GM23338 (cell line): ENCODE data around the gene YLPM1. TPM values are rescaled to one million over a fixed set of nuclear protein-coding genes. Genes with fewer than 3 reads are reported as not detected.

Experiments
- ATAC-seq: fragments of 200-7000 bp; cut with Tn5 transposase; 3 replicates; pipeline ENCODE4 v1.9.1; 2020
- DNase-seq: peaks from one replicate; pipeline ENCODE4 v3.0.0-alpha.2; 2015; ENCODE audit warnings: low spot score
- H2AFZ ChIP-seq: fragments of 200-600 bp; sonication (generic); 2 replicates; pipeline ENCODE4 v1.8.0; 2016; ENCODE audit warnings: antibody characterized with exemption, mild to moderate bottlenecking, moderate library complexity
- H3F3A ChIP-seq: fragments of 200-600 bp; sonication (generic); replicated peaks from 2 replicates; pipeline ENCODE4 v1.8.0; 2017; ENCODE audit warnings: antibody characterized with exemption, mixed run types, low read depth
- H3K27ac ChIP-seq: fragments of 200-600 bp; sonication (generic); 2 replicates; pipeline ENCODE4 v1.6.1; 2016; ENCODE audit warnings: low read depth
- H3K27me3 ChIP-seq: fragments of 200-600 bp; sonication (generic); 2 replicates; pipeline ENCODE4 v1.8.0; 2016; ENCODE audit warnings: mild to moderate bottlenecking, mixed run types, moderate library complexity; ENCODE audit not compliant: insufficient read depth
- H3K36me3 ChIP-seq: fragments of 200-600 bp; sonication (generic); 2 replicates; pipeline ENCODE4 v1.8.0; 2016; ENCODE audit warnings: mild to moderate bottlenecking; ENCODE audit not compliant: insufficient read depth
- H3K4me1 ChIP-seq: fragments of 200-600 bp; sonication (generic); 2 replicates; pipeline ENCODE4 v1.8.0; 2016; ENCODE audit warnings: mild to moderate bottlenecking, moderate library complexity; ENCODE audit not compliant: insufficient read depth
- H3K4me2 ChIP-seq: fragments of 200-600 bp; sonication (generic); 2 replicates; pipeline ENCODE4 v1.7.1; 2017; ENCODE audit warnings: mixed run types
- H3K4me3 ChIP-seq: fragments of 200-600 bp; sonication (generic); 2 replicates; pipeline ENCODE4 v1.6.1; 2016; ENCODE audit warnings: mixed run types
- H3K79me2 ChIP-seq: fragments of 200-600 bp; sonication (generic); replicated peaks from 2 replicates; pipeline ENCODE4 v1.8.0; 2017; ENCODE audit warnings: mild to moderate bottlenecking; ENCODE audit not compliant: insufficient read depth
- H3K9me2 ChIP-seq: fragments of 200-600 bp; sonication (generic); 2 replicates; pipeline ENCODE4 v1.8.0; 2017; ENCODE audit not compliant: insufficient read depth
- H4K20me1 ChIP-seq: fragments of 200-600 bp; sonication (generic); replicated peaks from 2 replicates; pipeline ENCODE4 v1.8.0; 2017; ENCODE audit warnings: mild to moderate bottlenecking; ENCODE audit not compliant: insufficient read depth
- H3K27ac Mint-ChIP-seq: 2 replicates; pipeline ENCODE4 v1.8.0; 2020; ENCODE audit warnings: inconsistent platforms, mild to moderate bottlenecking, moderate library complexity, mixed read lengths
- H3K27me3 Mint-ChIP-seq: 3 replicates; pipeline ENCODE4 v1.8.0; 2022; ENCODE audit warnings: low read depth, mild to moderate bottlenecking, moderate library complexity, mixed read lengths, inconsistent platforms; ENCODE audit not compliant: insufficient read depth, poor library complexity
- H3K36me3 Mint-ChIP-seq: 3 replicates; pipeline ENCODE4 v1.8.0; 2021; ENCODE audit warnings: low read depth, mild to moderate bottlenecking, inconsistent platforms, moderate library complexity, mixed read lengths
- H3K4me1 Mint-ChIP-seq: 3 replicates; pipeline ENCODE4 v1.8.0; 2020; ENCODE audit warnings: mild to moderate bottlenecking, inconsistent platforms, mixed read lengths
- H3K4me3 Mint-ChIP-seq: 3 replicates; pipeline ENCODE4 v1.8.0; 2021; ENCODE audit warnings: moderate library complexity, mild to moderate bottlenecking, inconsistent platforms, mixed read lengths
- H3K9me3 Mint-ChIP-seq: 3 replicates; pipeline ENCODE4 v1.8.0; 2020; ENCODE audit warnings: moderate library complexity, mild to moderate bottlenecking, inconsistent platforms, mixed read lengths
- CREB1 ChIP-seq: fragments of 250-450 bp; sonication (Bioruptor Pico); IDR thresholded peaks from 2 replicates; pipeline ENCODE4 v1.5.0; 2020; ENCODE audit warnings: low read depth, mild to moderate bottlenecking, moderate library complexity
- CTCF ChIP-seq, 2 experiments: fragments of 200-600 bp in 1 of 2; sonication (generic) in 1 of 2; conservative IDR thresholded peaks; 2 replicates each; pipeline versions ENCODE4 v1.5.1 to v1.6.1; 2016 to 2017; ENCODE audit warnings: antibody characterized with exemption in 2 of 2, low read depth in 2 of 2, mild to moderate bottlenecking in 2 of 2, moderate library complexity in 1 of 2
- ETS1 ChIP-seq: IDR thresholded peaks from 2 replicates; pipeline ENCODE4 v1.6.1; 2016; ENCODE audit warnings: antibody characterized with exemption
- EZH2 ChIP-seq: fragments of 200-600 bp; sonication (generic); IDR thresholded peaks from one replicate; pipeline ENCODE4 v1.8.0; 2017; ENCODE audit warnings: antibody characterized with exemption, mild to moderate bottlenecking, low read depth; ENCODE audit not compliant: unreplicated experiment
- EZH2phosphoT487 ChIP-seq: fragments of 200-600 bp; sonication (generic); IDR thresholded peaks from one replicate; pipeline ENCODE4 v1.8.1; 2018; ENCODE audit warnings: antibody characterized with exemption; ENCODE audit not compliant: unreplicated experiment
- JUNB ChIP-seq: IDR thresholded peaks from one replicate; pipeline ENCODE4 v1.6.1; 2016; ENCODE audit warnings: antibody characterized with exemption; ENCODE audit not compliant: unreplicated experiment
- NANOG ChIP-seq: IDR thresholded peaks from 2 replicates; pipeline ENCODE4 v1.6.1; 2016; ENCODE audit warnings: antibody characterized with exemption, borderline replicate concordance
- POLR2AphosphoS5 ChIP-seq: IDR thresholded peaks from 2 replicates; pipeline ENCODE4 v1.6.1; 2016; ENCODE audit warnings: antibody characterized with exemption, low read depth
- REST ChIP-seq: IDR thresholded peaks from one replicate; pipeline ENCODE4 v1.6.1; 2018; ENCODE audit warnings: antibody characterized with exemption; ENCODE audit not compliant: unreplicated experiment
- STAT1 ChIP-seq: IDR thresholded peaks from one replicate; pipeline ENCODE4 v1.6.1; 2016; ENCODE audit warnings: antibody characterized with exemption; ENCODE audit not compliant: unreplicated experiment
- ZNF114 ChIP-seq: fragments of 250-450 bp; sonication (Bioruptor Pico); IDR thresholded peaks from 2 replicates; pipeline ENCODE4 v1.5.0; 2020; ENCODE audit warnings: mild to moderate bottlenecking, moderate library complexity
- ZNF331 ChIP-seq: fragments of 250-450 bp; sonication (Bioruptor Pico); IDR thresholded peaks from 2 replicates; pipeline ENCODE4 v1.5.0; 2020; ENCODE audit warnings: low read depth, mild to moderate bottlenecking, moderate library complexity
- ZNF462 ChIP-seq: fragments of 250-450 bp; sonication (Bioruptor Pico); IDR thresholded peaks from 2 replicates; pipeline ENCODE4 v1.5.0; 2020; ENCODE audit warnings: mild to moderate bottlenecking, moderate library complexity
- polyA plus RNA-seq: library from polyadenylated mRNA; unstranded; fragments of >200 nt; fragmentation: Nextera tagmentation; extraction: Ambion mirVana; gene quantifications from 2 replicates; pipeline ENCODE4 v1.2.1, GENCODE V29; 2016
- total RNA-seq: library from RNA; depleted of rRNA; stranded (reverse); fragments of >200 nt; shearing (Covaris generic); gene quantifications from 2 replicates; pipeline ENCODE4 v1.2.3, GENCODE V29; 2014

Gene YLPM1
- total and polyA plus RNA-seq, 2 experiments from 2014 or later, result 39.2 to 58.4 TPM

GRCh38 chr14:74732387-74732786, 30.7 kb upstream of the YLPM1 start:
- H3K4me1 ChIP-seq, result no peaks in the 10 kb centered on the region
- H3K9me2 ChIP-seq, result no peaks in the 10 kb centered on the region
- DNase-seq (no peak), ATAC-seq (no peak)
- Mint-ChIP-seq H3K27me3 (no peaks in the 10 kb centered on the region), H3K36me3 (peaks cover 36% of the 10 kb centered on the region), H3K4me3 (no peak overlapping the region), H3K27ac (no peak overlapping the region), H3K4me1 (no peaks in the 10 kb centered on the region), H3K9me3 (no peaks in the 10 kb centered on the region)
- TF ChIP-seq CREB1 (CRISPR knock-in tag) (no peak), NANOG (no peak), REST (no peak), ZNF114 (CRISPR knock-in tag) (no peak), ETS1 (no peak), POLR2AphosphoS5 (no peak), CTCF (conservative IDR thresholded peaks at IDR 0.05; ENCODE audit: low read depth in 2 of 2) (no peak), ZNF331 (CRISPR knock-in tag) (no peak), STAT1 (no peak), ZNF462 (no peak), EZH2phosphoT487 (no peak), JUNB (no peak), EZH2 (no peak)
- no peak overlapping the region for H2AFZ ChIP-seq
- H3F3A ChIP-seq, result no peaks in the 10 kb centered on the region
- no peak overlapping the region for H3K4me3 ChIP-seq
- H3K79me2 ChIP-seq, result peaks cover 4% of the 10 kb centered on the region; the same call in 1 of the 2 replicates
- no peaks in the 10 kb centered on the region for H3K27me3 ChIP-seq
- H3K36me3 ChIP-seq, result peaks cover 13% of the 10 kb centered on the region; the same call in 1 of the 2 replicates
- H4K20me1 ChIP-seq, result peaks cover 6% of the 10 kb centered on the region; the same call in 1 of the 2 replicates
- no peak overlapping the region for H3K27ac ChIP-seq
- no peak overlapping the region for H3K4me2 ChIP-seq
